HG03439 (cell line): ENCODE results near the gene FIGNL2.
"Not testable (repeated sequence)": the region's sequence is repeated elsewhere in the genome, so short reads cannot be mapped to it uniquely, and the experiment has no call there.

Experiments
- ATAC-seq: cut with Tn5 transposase; IDR thresholded peaks from one replicate; pipeline ENCODE4 v1.9.1; 2021; ENCODE audit warnings: mild to moderate bottlenecking, moderate library complexity; ENCODE audit not compliant: unreplicated experiment

The FIGNL2 gene

DNA sequence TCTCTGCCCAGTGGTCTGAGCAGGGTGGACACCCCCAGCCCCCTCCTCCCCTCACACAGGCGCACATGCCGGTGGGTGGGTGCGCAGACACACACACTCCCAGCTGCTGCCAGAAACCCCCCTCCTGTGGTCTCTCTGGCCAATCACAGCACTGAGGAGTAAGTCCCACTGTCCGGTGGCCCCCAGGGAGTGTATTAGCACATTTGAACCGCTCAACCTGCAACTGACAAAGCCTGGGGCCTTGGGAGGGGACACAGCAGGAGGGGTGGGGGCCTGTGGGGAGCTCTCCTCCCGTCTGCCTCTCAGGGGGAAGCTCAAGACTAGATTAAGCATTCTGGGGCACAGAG lies 11.7 kb downstream of the FIGNL2 start:
- no peak for ATAC-seq

DNA sequence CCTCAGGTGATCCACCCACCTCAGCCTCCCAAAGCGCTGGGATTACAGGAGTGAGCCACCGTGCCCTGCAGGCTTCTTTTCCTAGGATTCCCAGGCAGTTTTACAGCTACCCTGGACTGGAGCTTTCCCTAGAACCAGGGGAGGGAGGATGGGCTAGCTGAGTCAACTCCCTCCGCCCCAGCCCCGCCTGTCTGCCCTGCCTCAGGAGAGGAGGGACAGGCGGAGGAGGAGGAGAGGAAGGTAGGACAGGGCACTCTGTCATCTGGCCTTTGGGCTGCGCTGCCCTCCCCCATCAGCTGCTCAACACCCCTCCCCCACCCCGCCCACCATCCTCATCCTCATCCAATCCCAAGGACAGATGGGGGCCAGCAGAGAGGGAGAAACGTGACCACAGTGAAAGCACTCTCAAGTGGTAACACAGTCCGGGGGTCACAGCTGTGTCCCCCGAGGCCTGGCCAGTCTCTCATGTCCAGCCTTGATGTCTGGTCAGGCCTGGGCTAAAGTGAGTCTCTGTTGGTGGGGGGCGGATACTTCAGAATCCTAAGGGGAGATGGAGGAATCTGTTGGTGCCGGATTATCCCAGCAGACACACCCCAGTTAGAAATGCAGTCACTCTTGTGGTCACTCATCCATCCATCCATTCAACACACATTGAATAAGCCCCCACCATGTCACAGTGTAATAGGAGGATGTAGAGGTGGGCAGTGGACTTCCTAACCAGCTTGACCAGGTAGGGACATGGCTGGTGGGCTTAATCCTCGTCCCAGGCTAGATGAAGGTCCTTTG lies 12.3 kb downstream of the FIGNL2 start:
- no peak for ATAC-seq

DNA sequence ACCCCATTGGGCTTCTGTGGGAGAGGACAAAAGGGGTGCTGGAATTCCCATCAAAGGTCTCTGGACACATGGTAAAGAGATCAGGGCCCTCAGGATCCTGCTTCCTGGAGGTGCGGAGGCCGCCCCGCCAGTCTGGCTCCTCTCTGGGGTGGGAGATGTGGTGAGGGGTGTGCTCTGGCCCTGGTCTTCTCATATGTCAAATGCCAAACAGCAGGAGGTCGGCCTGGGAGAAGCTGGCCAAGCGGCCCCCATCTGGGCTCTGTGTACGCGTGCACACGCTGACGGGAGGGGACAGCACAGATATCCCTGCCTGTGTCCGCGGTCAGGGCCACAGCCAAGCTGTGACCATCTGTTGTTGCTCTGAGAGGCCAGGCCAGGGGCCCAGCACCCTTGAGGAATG lies 14.1 kb downstream of the FIGNL2 start:
- no peak for ATAC-seq

DNA sequence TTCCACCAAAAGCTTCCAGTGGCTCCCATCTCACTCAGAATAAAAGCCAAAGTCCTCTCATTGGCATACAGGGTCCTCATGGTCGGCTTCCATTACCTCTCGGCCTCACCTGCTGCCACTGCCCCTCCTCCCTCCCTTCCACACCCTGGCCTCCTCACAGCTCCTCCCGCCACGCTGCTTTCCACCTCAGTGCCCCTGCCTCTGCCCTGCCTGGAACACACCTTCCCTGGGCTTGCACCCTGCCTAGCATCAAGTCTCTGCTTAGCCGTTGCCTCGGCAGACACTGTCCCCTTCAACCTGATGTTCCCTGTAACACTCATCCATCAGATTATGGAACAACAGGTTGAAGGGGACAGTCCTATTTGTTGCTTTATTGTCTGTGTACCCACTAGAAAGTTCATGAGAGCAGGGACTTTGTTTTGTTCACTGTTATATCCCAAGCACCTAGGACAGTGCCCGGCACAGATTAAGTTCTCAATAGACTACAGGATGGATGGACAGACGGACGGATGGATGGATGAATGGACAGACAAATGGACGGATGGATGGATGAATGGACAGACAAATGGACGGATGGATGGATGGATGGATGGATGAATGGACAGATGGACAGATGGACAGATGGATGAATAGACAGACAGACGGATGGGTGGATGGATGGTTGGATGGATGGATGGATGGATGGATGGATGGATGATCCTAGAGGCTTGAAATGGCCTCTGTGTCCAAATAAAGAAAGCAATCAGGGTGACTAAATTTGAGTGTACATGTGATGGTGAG lies 14.9 kb downstream of the FIGNL2 start:
- ATAC-seq, result no peak

DNA sequence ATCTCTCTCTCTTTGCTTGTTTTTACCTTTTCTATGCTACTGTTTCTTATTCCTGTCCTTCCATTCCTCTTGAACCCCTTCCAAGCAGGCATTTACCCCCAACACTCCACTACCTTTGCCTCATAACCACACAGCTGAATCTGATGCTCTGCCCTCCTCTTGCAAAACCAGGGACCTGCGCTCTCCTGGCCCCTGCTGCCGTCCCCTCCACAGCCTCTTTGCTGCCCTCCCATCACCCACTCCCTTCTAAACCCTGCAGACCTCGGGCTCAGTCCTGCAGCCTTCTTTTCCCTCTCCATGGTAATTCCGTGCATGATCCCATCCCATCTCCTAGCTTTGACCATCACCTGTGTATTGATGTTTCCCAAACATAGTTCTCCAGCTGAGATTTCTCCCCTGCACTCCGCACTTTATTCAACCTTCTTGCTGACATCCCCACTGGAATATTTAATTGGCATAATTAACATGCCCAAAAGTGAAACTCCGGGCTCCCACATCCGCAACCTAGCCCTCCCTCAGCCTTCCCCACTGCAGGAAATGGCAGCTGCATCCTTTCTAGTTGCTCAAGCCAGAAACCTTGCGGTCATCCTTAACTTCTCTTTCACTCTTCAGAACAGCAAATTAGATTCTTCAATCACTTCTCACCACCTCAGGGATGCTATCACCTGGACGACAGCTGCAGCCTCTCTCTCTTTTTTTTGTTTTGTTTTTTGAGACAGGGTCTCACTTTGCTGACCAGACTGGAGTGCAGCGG lies 16.0 kb downstream of the FIGNL2 start:
- no peak for ATAC-seq

DNA sequence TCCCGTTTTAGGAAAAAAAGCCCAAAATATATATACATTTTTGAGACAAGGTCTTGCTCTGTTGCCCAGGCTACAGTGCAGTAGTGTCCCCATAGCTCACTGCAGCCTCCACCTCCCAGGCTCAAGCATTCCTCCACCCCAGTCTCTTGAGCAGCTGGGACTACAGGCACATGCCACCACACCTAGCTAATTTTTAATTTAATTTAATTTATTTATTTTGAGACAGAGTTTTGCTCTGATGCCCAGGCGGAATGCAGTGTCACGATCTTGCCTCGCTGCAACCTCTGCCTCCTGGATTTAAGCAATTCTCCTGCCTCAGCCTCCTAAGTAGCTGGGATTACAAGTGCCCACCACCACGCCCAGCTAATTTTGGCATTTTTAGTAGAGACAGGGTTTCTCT lies 16.7 kb downstream of the FIGNL2 start:
- ATAC-seq, result not testable (repeated sequence)

DNA sequence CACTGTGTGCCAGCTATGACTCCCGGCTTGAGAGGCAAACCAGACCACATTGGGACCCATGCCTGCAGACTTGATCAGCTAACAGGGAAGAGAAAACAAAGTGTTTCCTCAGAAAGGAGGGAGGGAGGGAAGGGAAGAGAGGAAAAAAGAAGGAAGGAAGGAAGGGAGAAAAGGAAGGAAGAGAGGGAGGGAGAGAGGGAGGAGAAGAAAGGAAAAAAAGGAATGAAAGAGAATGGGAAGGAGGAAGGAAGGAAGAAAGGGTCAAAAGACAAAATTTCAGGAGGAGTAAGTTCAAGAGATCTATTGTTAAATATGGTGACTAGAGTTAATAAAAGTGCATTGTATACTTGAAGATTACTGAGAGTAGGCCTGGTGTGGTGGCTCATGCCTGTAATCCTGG lies 18.9 kb downstream of the FIGNL2 start:
- no peak for ATAC-seq

DNA sequence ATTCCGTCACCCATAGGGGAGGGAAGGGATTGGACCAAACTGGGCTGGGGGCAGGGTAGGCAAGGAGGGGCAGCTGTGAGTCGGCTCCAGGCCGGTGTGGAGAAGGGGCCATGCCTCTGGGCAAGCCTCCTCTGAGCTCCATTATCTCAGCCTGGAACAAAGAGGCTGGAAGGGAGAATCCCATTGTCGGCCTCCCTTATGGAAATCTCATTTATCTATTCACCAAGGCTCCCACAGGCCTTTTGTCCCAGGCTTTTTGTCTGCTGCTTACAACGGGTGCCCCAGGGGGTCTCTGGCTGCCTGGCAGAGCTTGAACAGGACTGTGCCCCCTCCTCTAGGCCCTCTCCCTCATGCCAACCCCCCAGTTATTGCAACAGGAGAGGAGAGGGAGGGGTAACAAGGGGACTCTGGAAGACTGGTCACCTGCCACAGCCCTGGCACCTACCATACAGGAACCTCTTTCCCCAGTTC lies 19.5 kb downstream of the FIGNL2 start:
- no peak for ATAC-seq

DNA sequence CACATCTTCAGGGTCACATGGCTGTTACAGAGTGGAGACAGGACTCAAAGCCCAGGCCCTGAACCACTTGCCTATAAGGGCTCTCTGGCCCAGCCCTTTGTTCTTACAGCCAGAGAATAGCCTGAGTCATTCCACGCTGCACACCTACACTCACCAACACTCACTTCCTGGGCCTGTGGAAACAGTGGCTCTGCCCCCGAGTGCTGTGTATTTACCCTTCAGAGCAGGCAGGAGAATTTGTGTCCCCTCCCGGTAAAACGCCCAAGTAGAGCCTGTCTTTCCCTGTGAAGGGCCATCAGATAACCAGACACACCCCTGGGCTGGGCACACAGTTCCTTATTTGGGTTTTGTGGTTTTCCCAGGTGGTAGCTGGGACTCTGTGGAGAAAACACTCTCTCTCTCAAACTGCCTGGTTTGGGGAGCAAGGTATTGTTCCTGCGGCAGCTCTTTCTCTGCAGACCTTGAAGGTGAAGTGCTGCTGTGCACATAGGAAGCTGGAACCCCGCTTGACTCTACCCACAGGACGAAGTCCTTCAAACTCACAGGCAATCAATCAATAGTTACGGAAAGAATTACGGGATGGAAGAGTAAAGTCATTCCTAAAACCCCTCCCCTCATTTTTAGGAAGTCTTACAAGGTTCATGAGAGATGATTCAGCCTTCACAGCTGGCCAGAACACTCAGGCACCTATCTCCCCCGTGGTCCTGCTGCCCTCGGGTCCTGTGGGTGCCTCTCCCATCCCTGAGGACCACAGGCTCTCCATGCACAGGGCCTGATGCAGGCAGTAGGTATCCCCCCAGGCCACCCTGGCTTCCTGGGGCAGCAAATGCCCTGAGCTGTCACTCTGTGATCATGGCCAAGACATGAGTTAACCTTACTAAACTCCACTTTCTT lies 20.3 kb downstream of the FIGNL2 start:
- ATAC-seq, result no peak

DNA sequence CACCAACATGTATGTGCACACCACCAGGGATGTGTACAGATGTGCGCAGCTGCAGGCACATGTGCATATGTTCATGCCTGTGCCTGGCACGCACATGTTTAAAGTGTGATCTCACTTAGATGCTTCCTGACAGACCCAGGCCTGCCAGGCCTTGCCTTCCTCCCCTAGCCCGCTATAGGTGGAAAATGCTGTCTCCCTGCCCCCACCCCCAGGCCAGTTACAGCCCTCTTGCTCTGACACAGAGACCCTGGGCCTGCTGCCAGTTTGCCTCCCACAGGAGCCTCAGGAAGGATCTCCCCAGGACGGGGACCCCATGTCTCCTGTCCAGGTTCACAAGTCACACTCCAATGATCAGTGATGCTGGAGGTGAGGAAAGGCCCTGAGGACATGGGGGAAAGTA lies 21.6 kb downstream of the FIGNL2 start:
- no peak for ATAC-seq

DNA sequence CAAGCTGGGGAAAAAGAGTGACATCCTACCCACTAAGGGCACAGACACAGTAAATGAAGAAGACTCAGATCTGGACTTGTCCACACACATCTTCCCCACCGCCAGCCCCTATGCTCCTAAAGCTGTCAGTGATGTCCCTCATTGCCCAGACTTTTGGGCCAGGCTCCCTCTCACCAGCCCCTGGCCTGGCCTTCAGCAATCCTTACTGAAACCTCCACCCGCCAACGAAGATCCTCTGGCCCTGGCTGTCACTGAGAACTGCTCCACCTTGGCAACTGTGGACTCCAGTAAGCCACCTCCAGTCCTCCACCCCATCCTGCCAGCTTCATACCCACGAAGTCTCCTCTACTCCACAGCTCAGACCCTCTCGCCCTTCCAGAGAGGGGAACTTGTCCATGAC lies 23.3 kb downstream of the FIGNL2 start:
- no peak for ATAC-seq

DNA sequence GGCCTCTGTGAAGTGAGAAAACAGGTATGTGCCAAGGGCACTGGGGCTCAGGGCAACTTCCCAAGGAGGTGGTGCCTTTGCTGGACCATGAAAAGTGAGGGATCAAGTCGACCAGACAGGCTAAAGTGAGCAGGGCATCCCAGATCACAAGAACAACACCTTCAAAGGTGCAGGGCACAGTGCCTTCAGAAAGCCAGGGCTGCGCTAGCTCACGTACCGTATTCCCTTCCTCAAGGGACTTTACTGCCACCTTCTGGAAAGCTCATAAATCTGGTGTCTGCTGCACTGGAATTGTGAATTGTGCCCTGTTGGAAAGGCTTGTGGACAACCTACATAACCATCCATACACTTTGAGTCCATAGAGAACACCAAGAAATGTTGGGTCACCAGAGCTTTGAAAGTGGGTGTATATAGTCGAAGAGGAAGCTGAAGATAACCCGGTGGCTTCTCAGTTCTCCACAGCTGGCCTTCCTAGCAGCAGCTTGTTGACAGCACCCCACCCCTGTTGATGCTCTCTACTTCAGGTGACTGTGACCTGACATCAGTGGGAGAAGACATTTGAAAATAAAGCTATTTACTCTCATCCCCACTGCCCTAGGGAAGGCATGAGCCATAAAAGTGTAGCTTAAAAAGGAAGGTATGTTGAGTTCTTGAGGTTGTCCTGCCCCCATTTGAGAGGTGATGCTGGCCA lies 24.5 kb downstream of the FIGNL2 start:
- ATAC-seq, result no peak

DNA sequence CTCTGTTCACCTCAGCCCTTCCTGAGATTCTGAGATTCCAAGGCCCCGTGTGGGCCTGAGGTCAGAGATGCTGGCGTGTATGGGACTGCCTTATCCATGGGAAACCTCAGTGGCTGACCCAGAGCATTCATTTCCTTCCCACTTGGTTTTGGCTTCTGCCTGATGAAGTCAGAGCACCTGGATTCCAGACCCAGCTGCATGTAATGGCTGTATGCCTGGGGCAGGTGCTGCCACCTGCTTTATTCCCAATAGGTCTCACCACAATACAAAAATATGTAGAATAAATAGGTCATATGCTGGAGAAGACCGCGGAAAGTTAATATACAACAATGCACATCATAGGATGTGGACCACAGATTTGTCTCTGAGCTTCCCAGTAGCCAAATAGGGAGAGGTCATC lies 25.6 kb downstream of the FIGNL2 start:
- no peak for ATAC-seq

DNA sequence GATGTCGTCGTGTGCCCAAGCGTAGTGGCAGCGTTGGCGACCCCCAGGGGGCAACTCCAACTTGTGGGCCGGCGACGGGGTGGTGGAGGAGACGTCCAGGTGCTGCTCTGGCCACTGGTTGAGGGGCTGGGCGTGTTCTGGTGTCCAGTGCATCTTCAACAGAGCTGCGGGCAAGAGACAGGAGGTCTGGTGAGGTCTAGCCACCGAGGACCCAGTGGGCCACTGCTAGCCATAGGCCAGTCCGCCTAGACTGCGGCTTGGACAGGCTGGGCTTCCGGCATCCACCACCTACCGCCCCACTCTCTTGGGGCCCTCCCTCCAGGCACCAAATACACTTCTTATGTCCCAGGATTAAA lies 26.3 kb downstream of the FIGNL2 start:
- no peak for ATAC-seq

DNA sequence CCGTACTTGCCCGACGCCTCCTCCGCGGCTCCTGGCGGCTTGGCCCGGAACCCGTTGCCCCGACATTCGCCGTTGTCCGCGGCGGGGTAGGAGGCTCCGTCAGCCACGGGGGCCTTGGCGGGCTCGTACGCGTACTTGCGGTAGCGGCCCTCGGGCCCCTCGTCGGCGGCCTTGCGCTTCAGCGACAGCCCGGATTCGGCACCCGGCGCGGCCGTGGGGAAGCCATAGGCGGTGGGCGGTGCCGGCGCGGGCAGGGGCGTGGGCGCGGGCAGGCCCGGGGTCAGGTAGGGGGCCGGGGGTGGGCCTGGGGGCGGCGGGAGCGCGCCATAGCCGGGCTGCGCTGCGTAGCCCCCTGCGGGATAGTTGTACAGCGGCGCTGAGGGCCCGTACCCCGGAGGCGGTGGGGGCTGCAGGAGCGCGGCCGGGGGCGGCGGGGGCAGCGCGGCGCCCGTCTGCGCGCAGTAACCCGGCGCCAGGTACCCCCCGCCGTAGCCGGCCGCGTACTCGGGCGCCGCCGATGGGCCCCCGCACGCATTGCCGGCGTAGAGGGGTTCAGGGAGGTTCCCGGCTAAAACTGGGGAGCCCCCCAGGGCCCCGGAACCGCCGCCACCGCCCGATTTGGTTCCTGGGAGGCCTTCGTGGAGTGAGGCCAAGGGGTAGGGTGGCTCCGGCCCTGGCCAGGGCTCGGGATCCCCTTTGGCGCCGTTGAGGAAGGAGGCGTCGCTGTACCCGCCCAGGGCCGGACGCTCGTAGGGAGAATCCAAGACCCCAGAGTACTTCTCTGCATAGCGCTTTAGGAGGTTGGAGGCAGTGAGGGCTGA lies 26.9 kb downstream of the FIGNL2 start:
- ATAC-seq, result no peak

DNA sequence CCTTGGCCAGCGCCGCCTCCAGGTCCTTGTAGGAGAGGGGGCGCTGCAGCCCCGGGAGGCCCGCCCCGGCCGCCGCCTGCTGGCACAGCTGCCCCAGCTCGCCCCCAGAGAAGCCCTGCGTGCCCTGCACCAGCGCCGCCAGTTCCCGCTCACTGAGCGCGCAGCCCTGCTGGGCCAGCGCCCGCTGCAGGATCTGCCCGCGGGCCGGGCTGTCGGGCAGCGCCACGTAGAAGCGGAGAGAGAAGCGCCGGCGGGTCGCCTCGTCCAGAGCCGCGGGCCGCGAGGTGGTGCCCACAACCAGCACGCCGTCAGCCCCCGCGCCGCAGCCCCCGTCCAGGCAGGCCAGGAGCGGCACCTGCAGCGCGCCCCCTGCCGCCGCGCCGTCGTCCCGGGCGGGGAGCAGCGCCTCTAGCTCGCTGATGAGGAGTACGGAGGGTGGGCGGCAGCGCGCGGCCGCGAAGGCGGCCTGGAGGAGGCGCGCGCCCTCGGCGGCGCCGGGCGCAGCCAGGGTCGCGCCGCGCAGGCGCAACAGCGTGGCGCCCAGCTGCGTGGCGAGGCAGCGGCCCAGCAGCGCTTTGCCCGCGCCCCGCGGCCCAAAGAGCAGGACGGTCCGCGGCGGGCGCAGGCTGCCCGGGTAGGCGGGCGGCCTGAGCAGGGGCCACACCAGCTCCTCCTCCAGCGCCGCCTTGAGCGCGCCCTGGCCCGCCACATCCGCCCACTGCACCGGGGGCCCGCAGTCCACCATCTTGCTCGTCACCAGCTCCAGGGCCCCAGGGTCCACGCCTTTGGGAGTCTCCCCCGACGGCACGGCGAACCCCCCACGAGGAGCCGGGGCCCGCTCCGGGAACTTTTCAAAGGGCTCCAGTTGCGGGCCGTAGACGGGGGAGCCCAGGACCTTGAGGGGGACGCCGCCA lies 27.7 kb downstream of the FIGNL2 start:
- no peak for ATAC-seq

DNA sequence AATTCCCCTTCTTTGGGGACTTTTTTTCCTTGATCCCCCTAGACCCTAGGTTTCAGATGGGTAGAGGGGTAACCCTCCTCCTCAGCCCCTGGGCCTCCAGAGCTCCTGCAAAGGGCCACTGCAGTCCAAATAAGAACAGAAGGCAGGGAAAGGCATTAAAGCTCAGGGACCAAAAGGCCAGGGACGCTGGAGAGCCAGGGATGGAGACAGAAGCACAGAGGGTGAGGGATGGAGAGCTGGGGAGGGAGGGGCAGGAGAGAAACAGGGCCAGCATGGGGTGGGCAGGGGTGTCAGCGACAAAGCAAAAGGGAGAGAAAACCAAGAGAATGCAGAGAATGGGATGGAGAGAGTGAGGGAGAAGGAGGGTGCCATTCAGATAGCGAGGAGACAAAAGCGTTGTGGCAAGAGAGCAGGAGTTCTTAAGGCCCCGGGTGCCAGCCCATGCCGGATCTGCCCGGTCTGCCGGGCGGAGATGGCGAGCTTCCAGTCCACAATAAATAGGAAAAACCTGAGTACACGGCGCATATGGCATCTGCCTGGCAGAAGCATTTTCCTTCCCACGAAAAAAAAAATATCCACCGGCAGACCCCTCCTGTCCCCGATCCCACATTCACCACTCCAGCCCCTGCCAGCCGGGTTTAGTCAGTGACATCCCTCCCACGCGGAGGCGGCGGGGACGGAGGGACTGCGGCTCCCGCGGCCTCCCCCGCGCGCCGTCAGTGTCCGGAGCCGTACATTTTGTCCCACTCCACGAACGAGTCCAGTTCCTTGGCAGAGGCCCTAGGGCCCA lies 28.6 kb downstream of the FIGNL2 start:
- no peak for ATAC-seq
